GM19395 (cell line): ENCODE results near the gene MTMR2.
"Not testable (repeated sequence)": the region's sequence is repeated elsewhere in the genome, so short reads cannot be mapped to it uniquely, and the experiment has no call there.

Source experiments
- ATAC-seq: cut with Tn5 transposase; IDR thresholded peaks from one replicate; pipeline ENCODE4 v1.9.1; 2021; ENCODE audit warnings: mild to moderate bottlenecking, moderate library complexity; ENCODE audit not compliant: unreplicated experiment

Gene MTMR2

GRCh38 chr11:95829580-95830259 lies 94.2 kb downstream of the MTMR2 start:
- ATAC-seq: no peak

GRCh38 chr11:95827696-95828095 lies 96.2 kb downstream of the MTMR2 start:
- no peak for ATAC-seq

- no peak for ATAC-seq
Observed at GRCh38 chr11:95821640-95822039, 102.3 kb downstream of the MTMR2 start.

GRCh38 chr11:95816037-95816436 lies 107.9 kb downstream of the MTMR2 start:
- ATAC-seq: no peak

- ATAC-seq: not testable (repeated sequence)
Observed at GRCh38 chr11:95811052-95811451, 112.9 kb downstream of the MTMR2 start.

GRCh38 chr11:95806464-95806863 lies 117.4 kb downstream of the MTMR2 start:
- not testable (repeated sequence) for ATAC-seq

- no peak for ATAC-seq
Observed at GRCh38 chr11:95805869-95806268, 118.0 kb downstream of the MTMR2 start.

- ATAC-seq: no peak
Observed at GRCh38 chr11:95803973-95804372, 119.9 kb downstream of the MTMR2 start.

- no peak for ATAC-seq
Observed at GRCh38 chr11:95802806-95803205, 121.1 kb downstream of the MTMR2 start.

- no peak for ATAC-seq
Observed at GRCh38 chr11:95800438-95800837, 123.5 kb downstream of the MTMR2 start.

- no peak for ATAC-seq
Observed at GRCh38 chr11:95799546-95799945, 124.4 kb downstream of the MTMR2 start.

- no peak for ATAC-seq
Observed at GRCh38 chr11:95796501-95796900, 127.4 kb downstream of the MTMR2 start.

GRCh38 chr11:95795627-95796295 lies 128.1 kb downstream of the MTMR2 start:
- ATAC-seq: no peak

GRCh38 chr11:95794086-95794485 lies 129.8 kb downstream of the MTMR2 start:
- ATAC-seq: no peak

- no peak for ATAC-seq
Observed at GRCh38 chr11:95793116-95793515, 130.8 kb downstream of the MTMR2 start.

GRCh38 chr11:95792700-95793099 lies 131.2 kb downstream of the MTMR2 start:
- ATAC-seq: no peak

- ATAC-seq: no peak
Observed at GRCh38 chr11:95792200-95792599, 131.7 kb downstream of the MTMR2 start.

GRCh38 chr11:95791709-95792033 lies 132.2 kb downstream of the MTMR2 start:
- no peak for ATAC-seq

GRCh38 chr11:95790933-95791708 lies 132.8 kb downstream of the MTMR2 start:
- ATAC-seq: peak; percentile 16

GRCh38 chr11:95790123-95790932 lies 133.6 kb downstream of the MTMR2 start, which contains the start of gene CEP57:
CEP57 (plus strand) TSS chr11:95790498; CDS start chr11:95790699, 201 bp downstream.
- peak; percentile 73 for ATAC-seq

GRCh38 chr11:95789506-95790122 lies 134.3 kb downstream of the MTMR2 start, which contains the start of gene FAM76B:
FAM76B (minus strand) TSS chr11:95789782; CDS start chr11:95789478, 304 bp downstream.
- ATAC-seq: peak; percentile 76
